ENCODE measurements around the gene LNPK. TPM values are rescaled to one million over a fixed set of nuclear protein-coding genes. Genes with fewer than 3 reads are reported as not detected.
"Not testable (repeated sequence)": the region's sequence is repeated elsewhere in the genome, so short reads cannot be mapped to it uniquely, and the experiment has no call there.

Gene LNPK
- total RNA-seq, 1 donor from 2014 or later, result 67.1 TPM

DNA sequence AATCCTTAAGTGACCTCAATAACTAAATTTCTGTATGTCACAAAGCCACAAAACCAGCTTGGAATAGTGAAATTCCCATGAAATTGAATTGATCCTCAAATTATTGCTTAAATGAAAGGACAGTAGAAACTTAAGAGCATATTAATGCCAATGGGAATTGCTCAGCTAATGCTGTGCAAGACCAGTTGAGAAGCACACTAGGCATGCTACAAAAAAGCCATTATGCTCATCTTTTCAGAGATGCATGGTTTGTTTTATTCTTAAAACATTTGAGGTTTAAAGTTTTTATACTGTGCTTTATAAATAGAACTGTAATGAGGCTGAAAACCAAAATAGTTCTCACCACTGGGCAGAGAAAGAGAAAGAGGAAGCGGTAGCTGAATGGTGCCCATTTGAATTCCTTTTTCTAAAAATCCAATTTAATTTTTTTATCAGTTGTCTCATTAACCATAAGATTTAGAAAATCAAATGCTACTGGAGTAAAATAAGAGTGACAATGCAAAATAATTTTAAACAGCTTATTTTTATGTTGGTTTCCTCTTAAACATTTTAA is 98.6 kb downstream of the LNPK start:
- DNase-seq, result no peak

GRCh38 chr2:175895957-175896356 is 106.1 kb downstream of the LNPK start:
- DNase-seq, result not testable (repeated sequence)

DNA sequence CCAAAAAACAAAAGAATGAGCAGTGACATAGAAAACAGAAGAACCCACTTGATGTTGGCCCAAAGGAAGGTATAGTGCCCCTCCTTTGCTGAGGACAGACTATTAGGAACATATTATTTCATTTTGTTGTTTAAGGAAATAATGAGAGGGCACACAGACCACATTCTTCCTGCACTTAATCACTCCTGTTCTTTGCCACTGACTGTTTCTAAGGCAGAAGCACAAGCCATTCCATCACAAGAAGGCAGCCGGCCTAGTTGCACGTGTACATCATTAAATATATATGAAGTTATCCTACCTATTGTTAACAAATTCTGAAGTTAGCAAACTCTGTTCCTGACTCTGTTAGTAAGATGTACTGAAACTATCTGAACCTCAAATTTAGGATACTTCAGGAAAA is 110.0 kb downstream of the LNPK start:
- no peak for DNase-seq

DNA sequence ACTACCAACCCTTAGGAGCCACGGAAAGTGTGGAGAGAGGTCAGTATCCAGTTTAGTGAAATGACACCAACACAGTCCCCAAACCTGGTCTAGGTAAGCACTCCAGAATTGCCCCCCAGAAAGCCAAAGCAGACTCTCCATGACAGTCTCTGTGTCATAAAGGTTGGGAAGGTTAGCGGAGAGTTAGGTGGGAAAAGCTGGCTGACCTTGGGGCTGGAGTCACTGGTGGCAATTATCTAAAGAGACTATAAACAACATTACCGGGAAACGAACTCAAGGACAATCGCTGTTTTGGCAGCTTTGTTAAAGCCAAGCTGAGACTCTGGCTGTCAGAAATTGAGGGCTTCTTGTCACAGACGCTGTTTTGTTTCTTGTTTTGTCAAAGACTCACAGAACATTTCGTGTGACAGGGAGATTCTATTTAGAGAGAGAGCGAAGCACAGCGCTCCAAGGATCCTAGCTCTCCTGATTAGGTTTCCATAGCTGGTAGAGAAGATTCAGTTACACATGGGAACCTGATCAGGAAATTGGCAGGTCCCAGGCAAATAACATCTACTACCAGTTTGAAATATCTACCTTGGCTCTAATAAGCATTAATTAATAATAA is 111.3 kb downstream of the LNPK start:
- no peak for DNase-seq

DNA sequence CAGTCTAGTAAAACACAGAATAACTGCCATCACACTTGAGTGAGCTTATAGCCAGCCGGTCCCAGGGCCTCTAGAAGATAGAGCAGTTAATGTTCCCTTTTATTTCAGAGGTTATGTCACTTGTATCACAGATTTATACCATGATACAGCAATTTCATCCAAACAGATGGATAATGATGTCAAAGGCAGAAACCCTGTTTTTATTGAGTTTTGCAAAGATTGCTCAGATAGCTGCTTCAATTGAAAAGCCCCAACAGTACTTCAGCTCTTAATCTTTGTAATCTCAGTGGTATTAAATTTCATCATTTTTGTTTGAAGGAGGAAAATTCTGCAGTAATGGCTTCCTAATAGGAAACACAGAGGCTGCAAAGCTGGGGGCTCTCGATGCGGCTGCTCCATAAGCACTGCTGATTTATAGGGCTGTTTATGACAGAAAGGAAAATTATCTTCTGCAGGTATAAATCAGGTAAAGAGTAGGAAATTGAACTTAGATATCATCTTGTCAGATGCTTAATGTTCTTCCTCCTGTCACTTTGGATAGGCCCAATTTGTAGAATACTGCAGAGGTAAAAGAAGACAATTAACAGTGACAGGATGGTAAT is 112.3 kb downstream of the LNPK start:
- no peak for DNase-seq

GRCh38 chr2:175887776-175888175 is 114.3 kb downstream of the LNPK start:
- DNase-seq, result no peak

DNA sequence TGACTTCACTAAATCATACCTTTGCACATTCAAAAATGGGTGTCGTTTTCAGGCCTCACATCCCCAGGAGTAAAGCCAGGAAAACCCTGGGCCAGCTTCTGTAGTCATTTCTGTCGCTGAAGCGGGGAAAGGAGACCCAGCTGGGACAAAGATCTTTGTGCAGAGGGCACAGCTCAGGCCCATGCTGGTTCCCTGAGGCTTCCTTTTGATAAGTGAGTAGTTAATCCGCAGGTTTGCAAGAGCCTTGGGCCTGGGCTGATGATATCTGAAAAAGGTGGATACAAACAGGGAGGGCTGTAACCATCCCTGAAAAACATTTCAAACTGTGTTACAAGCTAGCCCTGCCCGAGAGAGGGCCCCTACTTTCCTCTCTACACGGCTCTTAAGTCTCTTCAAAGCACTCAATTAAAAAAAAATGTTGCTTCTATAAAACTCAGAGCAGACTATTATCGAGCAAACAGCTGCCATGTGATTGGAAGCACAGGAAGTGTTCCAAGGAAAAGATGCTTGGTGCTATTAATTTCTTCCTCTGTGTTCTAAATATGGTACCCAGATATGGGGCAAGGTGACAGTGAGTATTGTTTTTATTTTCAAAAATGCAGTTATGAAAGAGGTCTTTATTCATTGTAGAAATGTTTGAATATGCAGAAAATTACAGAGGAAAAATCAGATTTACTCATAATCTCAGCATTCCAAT is 117.2 kb downstream of the LNPK start:
- no peak for DNase-seq

- DNase-seq, result no peak
Measured at GRCh38 chr2:175883586-175884194, 118.4 kb downstream of the LNPK start.

DNA sequence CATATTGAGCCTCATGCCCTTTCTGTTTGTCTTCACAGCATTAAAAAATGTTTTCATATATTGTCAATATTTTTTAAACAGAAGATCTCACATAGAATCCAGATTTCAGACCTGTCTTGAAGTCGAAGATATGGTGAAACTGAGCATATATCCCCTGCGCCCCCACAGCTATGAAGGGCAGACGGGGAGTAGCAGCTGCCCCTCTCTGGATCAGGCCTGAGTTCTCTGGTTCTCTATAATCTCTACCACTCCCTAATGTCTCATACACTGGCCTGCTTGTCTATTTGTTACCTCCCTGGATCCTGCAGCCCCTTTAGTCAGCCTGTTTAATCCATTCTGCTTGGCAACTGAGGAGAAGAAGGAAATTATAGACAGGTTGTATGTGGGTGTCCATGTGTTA is 122.4 kb downstream of the LNPK start:
- no peak for DNase-seq

- DNase-seq, result no peak
Measured at GRCh38 chr2:175877845-175878544, 124.1 kb downstream of the LNPK start.

- DNase-seq, result no peak
Measured at GRCh38 chr2:175874291-175874690, 127.8 kb downstream of the LNPK start.

Other genes starting within 250 kb of the LNPK start
- not detected for gene EVX2, start 81.7 kb upstream of the LNPK start, total RNA-seq
- not detected for gene HOXD13, start 90.5 kb upstream of the LNPK start, total RNA-seq
- gene HOXD12, start 97.5 kb upstream of the LNPK start, total RNA-seq, result not detected
- not detected for gene HOXD11, start 105.0 kb upstream of the LNPK start, total RNA-seq
- not detected for gene HOXD10, start 114.5 kb upstream of the LNPK start, total RNA-seq
- not detected for gene HOXD9, start 120.5 kb upstream of the LNPK start, total RNA-seq
- gene HOXD8, start 127.4 kb upstream of the LNPK start, total RNA-seq, result not detected
- gene HOXD4, start 149.3 kb upstream of the LNPK start, total RNA-seq, result not detected
- not detected for gene HOXD3, start 155.0 kb upstream of the LNPK start, total RNA-seq
- gene HOXD1, start 186.4 kb upstream of the LNPK start, total RNA-seq, result not detected